ENCODE measurements around the gene SEC14L6. TPM values are rescaled to one million over a fixed set of nuclear protein-coding genes. Genes with fewer than 3 reads are reported as not detected.
A peak's percentile ranks its signal among the peaks of the same experiment; 100 is the strongest.
"Not testable (repeated sequence)": the region's sequence is repeated elsewhere in the genome, so short reads cannot be mapped to it uniquely, and the experiment has no call there.

The SEC14L6 gene
- total and polyA plus RNA-seq, 9 of the 15 experiments (the other 6 are each of a cell fraction or from before 2014, with no cell fraction given) = 0.29 to 6.1 (median 1.9) TPM

DNA sequence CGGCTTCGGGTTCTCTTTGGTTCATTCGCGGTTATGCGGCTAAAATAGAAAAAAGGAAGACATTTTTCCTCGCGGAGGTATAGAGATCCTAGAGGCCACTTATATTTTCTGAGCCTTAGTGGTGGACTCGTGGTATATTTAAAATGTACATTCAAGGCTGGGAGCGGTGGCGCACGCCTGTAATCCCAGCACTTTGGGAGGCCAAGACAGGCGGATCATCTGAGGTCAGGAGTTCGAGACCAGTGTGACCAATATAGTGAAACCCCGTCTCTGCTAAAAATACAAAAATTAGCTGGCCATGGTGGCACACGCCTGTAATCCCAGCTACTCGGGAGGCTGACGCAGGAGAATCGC is 45.8 kb upstream of the SEC14L6 start:
- FAIRE-seq; H3K9me1 ChIP-seq (ENCODE audit: control insufficient read depth, insufficient read depth, low read length); ATAC-seq; BruUV-seq (replicated peaks); H3K4me1 ChIP-seq (replicated peaks in 1 of 2; ENCODE audit: control insufficient read depth in 2 of 2, insufficient read depth in 2 of 2, low read length in 2 of 2); intact Hi-C loops (cut with micrococcal nuclease); H3K27ac ChIP-seq (ENCODE audit: extremely low read depth, low read depth, low read length); CTCF ChIA-PET (ENCODE audit: low intra/inter-chr PET ratio); H2AFZ ChIP-seq (ENCODE audit: low read depth, low read length); H4K20me1 ChIP-seq (replicated peaks; ENCODE audit: control insufficient read depth, insufficient read depth, low read length); H3K27me3 ChIP-seq (ENCODE audit: control insufficient read depth in 2 of 2, insufficient read depth in 2 of 2, low read length in 2 of 2); DNase-seq (ENCODE audit: extremely low read depth in 1 of 4, low spot score in 3 of 4); in situ Hi-C loops (cut with MboI); H3K9ac ChIP-seq (ENCODE audit: insufficient read depth in 1 of 2, low read depth in 2 of 2, low read length in 2 of 2); H3K9me3 ChIP-seq (replicated peaks; ENCODE audit: control insufficient read depth, insufficient read depth, low read depth, low read length); H3K4me3 ChIP-seq: not testable (repeated sequence)
- peaks cover 32% of the 10 kb centered on the region for H3K79me2 ChIP-seq (ENCODE audit: control insufficient read depth, insufficient read depth, low read length)
- WGBS (ENCODE audit: insufficient coverage, low coverage, missing lambda C conversion rate) = 31% methylated on average over 17 of the region's 18 CpGs
- peak overlapping the region; percentile 96 for H3K4me2 ChIP-seq (ENCODE audit: insufficient read depth, low read length)
- POLR2A ChIA-PET = interaction anchor here (0.8 to 1.8 kb wide), 6 partner anchors 9 to 154 kb away, joined by 3 to 11 read pairs (median 5); partner anchors contain the start of gene TCN2
- H3K36me3 ChIP-seq (ENCODE audit: control insufficient read depth, insufficient read depth, low read length) = peaks cover 33% of the 10 kb centered on the region
- TF ChIP-seq MTA3 (IDR thresholded peaks at IDR 0.05; ENCODE audit: borderline replicate concordance) = 0 out of 2 replicates have a peak, but pooled peaks have one; percentile 8
- TF ChIP-seq NRF1 (conservative IDR thresholded peaks at IDR 0.05 in 1 of 2, IDR thresholded peaks at IDR 0.05 in 1 of 2) = peak; percentile 20 to 46; a peak in 1 of 4 replicates

DNA sequence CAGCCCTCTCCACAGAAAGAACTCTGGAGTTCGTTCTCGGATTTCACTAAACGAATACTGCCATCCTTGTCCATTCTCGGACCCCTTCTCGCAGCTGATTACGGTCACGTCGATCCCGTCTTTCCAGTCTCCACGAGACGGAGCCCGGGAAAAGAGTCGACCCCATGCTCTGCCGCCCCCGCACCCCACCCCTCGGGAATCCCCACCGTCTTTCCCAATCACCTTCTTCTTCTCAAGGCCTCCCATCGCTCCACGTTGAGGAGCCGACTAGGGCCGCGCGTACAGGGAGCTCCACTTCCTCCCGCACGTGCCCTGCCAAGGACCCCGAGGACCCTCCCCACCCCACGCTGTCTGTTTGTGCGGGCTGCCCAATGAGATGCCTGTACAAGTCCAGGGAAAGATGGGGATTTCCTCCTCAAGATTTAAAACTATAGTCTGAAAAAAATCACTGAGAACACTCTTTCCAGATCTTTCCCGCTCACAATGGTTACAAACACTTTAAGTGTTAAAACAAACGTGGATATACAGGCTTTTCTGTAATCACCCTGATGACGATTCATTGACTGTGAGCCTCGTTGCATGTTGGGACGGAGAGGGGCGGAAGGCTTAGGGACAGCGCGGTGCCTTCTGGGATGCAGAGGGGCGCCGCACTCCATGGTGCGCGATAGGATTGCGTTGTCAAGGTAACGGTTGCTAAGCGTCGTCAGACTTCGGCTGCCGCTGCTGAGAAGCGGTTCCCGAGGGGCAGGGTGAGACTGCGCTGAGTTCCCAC is 45.2 kb upstream of the SEC14L6 start, which contains the start of gene PES1:
TSS of gene PES1 (minus strand) at position 323 of the 772 bp plus-strand sequence. CDS start at position 246, 77 bp downstream.
- BruUV-seq (replicated peaks) = no TSS peak
- FAIRE-seq (peak; percentile 99), DNase-seq (ENCODE audit: extremely low read depth in 1 of 4, low spot score in 3 of 4) (peak; percentile 89 to 97 (median 92)), ATAC-seq (peak; percentile 99)
- no peaks in the 10 kb centered on the region for H3K9me1 ChIP-seq (ENCODE audit: control insufficient read depth, insufficient read depth, low read length)
- H3K9me3 ChIP-seq (replicated peaks; ENCODE audit: control insufficient read depth, insufficient read depth, low read depth, low read length) = no peaks in the 10 kb centered on the region
- no peaks in the 10 kb centered on the region for H4K20me1 ChIP-seq (replicated peaks; ENCODE audit: control insufficient read depth, insufficient read depth, low read length)
- peak within 1 kb of the TSS; percentile 93 for H3K27ac ChIP-seq (ENCODE audit: extremely low read depth, low read depth, low read length)
- CTCF ChIA-PET (ENCODE audit: low intra/inter-chr PET ratio) = interaction anchor here (0.5 kb wide), 1 partner anchor 173 kb away, joined by 3 read pairs; no protein-coding TSS in a partner anchor
- peaks cover 0 to 6% of the 10 kb centered on the region in 2 experiments; a peak in 2 of 5 replicates for H3K4me1 ChIP-seq (replicated peaks in 1 of 2; ENCODE audit: control insufficient read depth in 2 of 2, insufficient read depth in 2 of 2, low read length in 2 of 2)
- H3K27me3 ChIP-seq (ENCODE audit: control insufficient read depth in 2 of 2, insufficient read depth in 2 of 2, low read length in 2 of 2) = no peaks in the 10 kb centered on the region
- intact Hi-C loops (cut with micrococcal nuclease) (no loop called here), in situ Hi-C loops (cut with MboI) (no loop called here)
- H3K79me2 ChIP-seq (ENCODE audit: control insufficient read depth, insufficient read depth, low read length) = peaks cover 32% of the 10 kb centered on the region
- H3K9ac ChIP-seq (ENCODE audit: insufficient read depth in 1 of 2, low read depth in 2 of 2, low read length in 2 of 2) = peak within 1 kb of the TSS; percentile 90 to 92
- 1% methylated on average over 40 of the region's 49 CpGs for WGBS (ENCODE audit: insufficient coverage, low coverage, missing lambda C conversion rate)
- H2AFZ ChIP-seq (ENCODE audit: low read depth, low read length) = peak within 1 kb of the TSS; percentile 90
- peak within 1 kb of the TSS; percentile 96 for H3K4me2 ChIP-seq (ENCODE audit: insufficient read depth, low read length)
- peak within 1 kb of the TSS; percentile 61 for H3K4me3 ChIP-seq
- POLR2A ChIA-PET = interaction anchor here (0.8 to 1.8 kb wide), 8 partner anchors 10 to 154 kb away, joined by 3 to 11 read pairs (median 5); partner anchors contain the start of gene TCN2
- peaks cover 38% of the 10 kb centered on the region for H3K36me3 ChIP-seq (ENCODE audit: control insufficient read depth, insufficient read depth, low read length)
- no peak for TF ChIP-seq ILK (tag; IDR thresholded peaks at IDR 0.05; ENCODE audit: borderline replicate concordance, low read depth)
- no peak for TF ChIP-seq SIRT6 (IDR thresholded peaks at IDR 0.05; ENCODE audit: low read depth, low read length)
- TF ChIP-seq IFI16 (CRISPR knock-in tag; IDR thresholded peaks at IDR 0.05) = no peak
- no peak for TF ChIP-seq FOXK1 (CRISPR knock-in tag; IDR thresholded peaks at IDR 0.05; ENCODE audit: borderline replicate concordance)
- TF ChIP-seq NCOA6 (IDR thresholded peaks at IDR 0.05) = no peak
- peak; percentile 91 for TF ChIP-seq NFE2 (IDR thresholded peaks at IDR 0.05; ENCODE audit: low read depth)
- no peak for TF ChIP-seq IRF2 (CRISPR knock-in tag; IDR thresholded peaks at IDR 0.05)
- peak; percentile 73 for TF ChIP-seq FOSL1 (tag; conservative IDR thresholded peaks at IDR 0.05)
- TF ChIP-seq JUND (IDR thresholded peaks at IDR 0.05; ENCODE audit: borderline replicate concordance, low read depth, low read length) = peak; percentile 67
- 0 out of 3 replicates have a peak, but pooled peaks have one; percentile 58 for TF ChIP-seq JUND (tag; IDR thresholded peaks at IDR 0.05; ENCODE audit: borderline replicate concordance, low read depth, low read length)
- TF ChIP-seq HSF4 (CRISPR knock-in tag; IDR thresholded peaks at IDR 0.05; ENCODE audit: borderline replicate concordance) = no peak
